Measurements from ENCODE around the gene ZNF536. TPM values are rescaled to one million over a fixed set of nuclear protein-coding genes. Genes with fewer than 3 reads are reported as not detected.

ZNF536 gene
- total RNA-seq, 2 donors from 2014 or later, result 0.41 to 1.5 TPM

DNA sequence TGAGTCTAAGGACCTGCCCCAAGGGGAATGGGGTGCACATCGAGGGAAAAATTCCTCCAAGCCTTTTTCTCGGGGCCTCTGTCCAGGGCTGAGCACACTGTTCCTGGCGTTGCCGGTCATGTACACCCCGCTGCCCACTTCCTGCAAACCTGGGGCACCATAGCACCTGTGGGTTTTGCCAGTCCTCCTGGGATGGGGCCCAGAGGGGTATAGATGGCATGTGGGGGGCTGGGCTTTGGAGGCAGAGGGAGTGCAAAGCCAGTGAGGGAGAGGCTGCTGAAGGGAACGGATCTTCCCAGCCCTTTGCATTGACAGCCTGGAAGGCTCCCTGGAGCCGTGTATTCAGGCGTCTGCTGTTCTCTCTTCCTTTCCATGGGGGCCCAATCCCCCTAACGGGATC lies 187.3 kb downstream of the ZNF536 start:
- Histone ChIP-seq H3K4me3 (no peak overlapping the region), H3K27me3 (replicated peaks; ENCODE audit: insufficient read depth) (no peaks in the 10 kb centered on the region), H3K9me3 (no peaks in the 10 kb centered on the region), H3K27ac (no peak overlapping the region), H3K4me1 (ENCODE audit: control insufficient read depth in 1 of 2, low read depth in 2 of 2) (no peaks in the 10 kb centered on the region), H3K36me3 (no peaks in the 10 kb centered on the region)
- TF ChIP-seq CTCF (IDR thresholded peaks at IDR 0.05), result no peak
- DNase-seq (ENCODE audit: low spot score), result no peak
- ATAC-seq (ENCODE audit: insufficient number of reproducible peaks, low FRiP score, low read depth), result no peak

DNA sequence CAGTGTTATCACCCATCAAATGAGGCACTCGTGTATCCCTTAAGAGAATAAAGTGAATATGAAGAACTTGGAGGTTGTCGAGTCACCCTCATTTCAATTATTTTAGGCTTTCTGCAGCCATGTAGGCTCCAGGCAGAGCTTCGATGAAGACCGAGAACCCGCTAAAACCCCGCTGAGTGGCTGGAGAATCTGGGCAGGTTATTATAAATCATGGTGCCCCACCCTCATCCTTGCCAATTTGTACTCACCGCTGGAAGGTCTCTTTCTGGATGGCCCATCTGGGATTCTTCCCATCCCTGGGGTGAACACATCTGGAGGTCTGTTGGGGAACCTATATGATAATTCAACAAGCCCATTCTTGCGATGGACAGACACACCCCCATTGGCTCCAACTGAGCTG lies 190.8 kb downstream of the ZNF536 start:
- TF ChIP-seq CTCF (IDR thresholded peaks at IDR 0.05), result no peak
- ATAC-seq (ENCODE audit: insufficient number of reproducible peaks, low FRiP score, low read depth) (no peak), DNase-seq (ENCODE audit: low spot score) (no peak)
- Histone ChIP-seq H3K27ac (no peak overlapping the region), H3K4me3 (no peak overlapping the region), H3K36me3 (no peaks in the 10 kb centered on the region), H3K27me3 (replicated peaks; ENCODE audit: insufficient read depth) (no peaks in the 10 kb centered on the region), H3K9me3 (no peaks in the 10 kb centered on the region), H3K4me1 (ENCODE audit: control insufficient read depth in 1 of 2, low read depth in 2 of 2) (no peaks in the 10 kb centered on the region)

- no peaks in the 10 kb centered on the region for H3K4me1 ChIP-seq (ENCODE audit: control insufficient read depth in 1 of 2, low read depth in 2 of 2)
- H3K4me3 ChIP-seq, result no peak overlapping the region
- no peak for DNase-seq (ENCODE audit: low spot score)
- H3K27me3 ChIP-seq (replicated peaks; ENCODE audit: insufficient read depth), result no peaks in the 10 kb centered on the region
- no peaks in the 10 kb centered on the region for H3K36me3 ChIP-seq
- no peaks in the 10 kb centered on the region for H3K9me3 ChIP-seq
- H3K27ac ChIP-seq, result no peak overlapping the region
- no peak for ATAC-seq (ENCODE audit: insufficient number of reproducible peaks, low FRiP score, low read depth)
- TF ChIP-seq CTCF (IDR thresholded peaks at IDR 0.05), result no peak
These were observed 191.5 kb downstream of the ZNF536 start for GRCh38 chr19:30563691-30564090.

DNA sequence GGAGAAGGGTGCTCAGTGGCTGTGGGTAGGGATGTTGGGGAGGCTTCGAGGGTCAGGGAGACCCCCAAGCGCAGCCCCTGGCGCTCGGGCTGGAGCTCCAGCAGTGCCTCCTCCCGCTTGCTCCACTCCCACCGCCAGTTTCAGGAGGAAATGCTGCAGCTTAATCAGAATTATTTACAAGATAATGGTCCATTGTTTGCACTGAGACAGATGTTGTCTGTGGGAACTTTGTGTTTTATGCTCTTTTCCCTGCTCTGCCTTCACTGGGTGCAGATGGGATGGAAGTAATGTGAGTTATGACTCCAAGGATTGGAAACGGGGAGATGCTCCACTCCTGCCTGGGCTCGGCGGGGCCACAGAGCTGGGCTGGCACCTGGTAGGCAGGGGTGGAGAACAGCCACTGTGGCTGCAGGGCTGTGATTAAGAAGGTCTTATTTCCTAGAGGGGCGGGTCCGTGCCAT lies 192.4 kb downstream of the ZNF536 start:
- Histone ChIP-seq H3K27ac (no peak overlapping the region), H3K27me3 (replicated peaks; ENCODE audit: insufficient read depth) (no peaks in the 10 kb centered on the region), H3K36me3 (no peaks in the 10 kb centered on the region), H3K9me3 (no peaks in the 10 kb centered on the region), H3K4me3 (no peak overlapping the region), H3K4me1 (ENCODE audit: control insufficient read depth in 1 of 2, low read depth in 2 of 2) (no peaks in the 10 kb centered on the region)
- no peak for ATAC-seq (ENCODE audit: insufficient number of reproducible peaks, low FRiP score, low read depth)
- no peak for DNase-seq (ENCODE audit: low spot score)
- TF ChIP-seq CTCF (IDR thresholded peaks at IDR 0.05), result no peak

- no peak for ATAC-seq (ENCODE audit: insufficient number of reproducible peaks, low FRiP score, low read depth)
- Histone ChIP-seq H3K27me3 (replicated peaks; ENCODE audit: insufficient read depth) (no peaks in the 10 kb centered on the region), H3K4me1 (ENCODE audit: control insufficient read depth in 1 of 2, low read depth in 2 of 2) (no peaks in the 10 kb centered on the region), H3K27ac (no peak overlapping the region), H3K9me3 (no peaks in the 10 kb centered on the region), H3K4me3 (no peak overlapping the region), H3K36me3 (no peaks in the 10 kb centered on the region)
- TF ChIP-seq CTCF (IDR thresholded peaks at IDR 0.05), result no peak
- DNase-seq (ENCODE audit: low spot score), result no peak
These were observed 193.5 kb downstream of the ZNF536 start for GRCh38 chr19:30565636-30566035.

Data from thoracic aorta (tissue), 2 donors.